Gastroesophageal sphincter (tissue), 3 donors: ENCODE data around the gene EXPH5.

Experiments used
- CTCF ChIP-seq, 4 experiments: fragments of 200-600 bp in 2 of 4; fragments of 450-650 bp in 2 of 4; sonication (generic) in 1 of 4; IDR thresholded peaks; one replicate each; pipeline ENCODE4 v1.5.1; 2017 to 2019; ENCODE audit warnings: antibody characterized with exemption in 4 of 4, mild to moderate bottlenecking in 2 of 4, moderate library complexity in 2 of 4
- POLR2A ChIP-seq, 2 donors: fragments of 450-650 bp; IDR thresholded peaks; one replicate each; pipeline ENCODE4 v1.6.1; 2017; ENCODE audit warnings: antibody characterized with exemption in 2 of 2, mild to moderate bottlenecking in 2 of 2, moderate library complexity in 1 of 2
- POLR2AphosphoS5 ChIP-seq: sonication (generic); formaldehyde crosslinking; IDR thresholded peaks from one replicate; pipeline ENCODE4 v1.6.1; 2017; ENCODE audit warnings: antibody characterized with exemption

- TF ChIP-seq POLR2A (IDR thresholded peaks at IDR 0.05) (no peak), CTCF (IDR thresholded peaks at IDR 0.05) (no peak), POLR2AphosphoS5 (no peak)
Measured at GRCh38 chr11:108587109-108587508, 6.5 kb downstream of the EXPH5 start.
